H9 (cell line): ENCODE measurements around the gene CRHR1. TPM values are rescaled to one million over a fixed set of nuclear protein-coding genes. Genes with fewer than 3 reads are reported as not detected.
A peak's percentile ranks its signal among the peaks of the same experiment; 100 is the strongest.

ENCODE experiments used
- DNase-seq: peaks from one replicate; pipeline ENCODE4 v3.0.0-alpha.2; 2017
- H2AFZ ChIP-seq: one replicate; pipeline ENCODE4 v1.6.1; 2013; ENCODE audit warnings: mild to moderate bottlenecking, low read length, control low read depth, moderate library complexity
- H2AK5ac ChIP-seq: 2 replicates; pipeline ENCODE4 v1.6.1; 2013; ENCODE audit warnings: low read length, control low read depth, mixed read lengths; ENCODE audit not compliant: insufficient read length
- H2BK120ac ChIP-seq: one replicate; pipeline ENCODE4 v1.6.1; 2013; ENCODE audit warnings: low read depth, mild to moderate bottlenecking, low read length, control low read depth, inconsistent platforms; ENCODE audit not compliant: poor library complexity, severe bottlenecking
- H2BK12ac ChIP-seq: 2 replicates; pipeline ENCODE4 v1.6.1; 2013; ENCODE audit warnings: low read length, control low read depth, mixed read lengths, low read depth; ENCODE audit not compliant: insufficient read length
- H2BK15ac ChIP-seq: 2 replicates; pipeline ENCODE4 v1.6.1; 2013; ENCODE audit warnings: low read depth, low read length, control low read depth
- H2BK20ac ChIP-seq: one replicate; pipeline ENCODE4 v1.6.1; 2013; ENCODE audit warnings: low read depth, mild to moderate bottlenecking, low read length, control low read depth, inconsistent platforms; ENCODE audit not compliant: poor library complexity, severe bottlenecking
- H2BK5ac ChIP-seq: 2 replicates; pipeline ENCODE4 v1.6.1; 2013; ENCODE audit warnings: low read length, control low read depth, mixed read lengths; ENCODE audit not compliant: insufficient read length
- H3K14ac ChIP-seq: 2 replicates; pipeline ENCODE4 v1.6.1; 2013; ENCODE audit warnings: low read length, control low read depth; ENCODE audit not compliant: insufficient read depth
- H3K18ac ChIP-seq: 2 replicates; pipeline ENCODE4 v1.6.1; 2013; ENCODE audit warnings: low read depth, mild to moderate bottlenecking, mixed read lengths, low read length, control low read depth; ENCODE audit not compliant: insufficient read length
- H3K23ac ChIP-seq: 2 replicates; pipeline ENCODE4 v1.6.1; 2013; ENCODE audit warnings: low read length, control low read depth, mixed read lengths, low read depth; ENCODE audit not compliant: insufficient read length
- H3K23me2 ChIP-seq: 2 replicates; pipeline ENCODE4 v1.6.1; 2013; ENCODE audit warnings: low read depth, mild to moderate bottlenecking, mixed read lengths, low read length, control low read depth; ENCODE audit not compliant: insufficient read length, poor library complexity, severe bottlenecking
- H3K27ac ChIP-seq: 2 replicates; pipeline ENCODE4 v1.5.1; 2013; ENCODE audit warnings: low read length, control low read depth, mixed read lengths, low read depth; ENCODE audit not compliant: insufficient read length
- H3K27me3 ChIP-seq: 2 replicates; pipeline ENCODE4 v1.6.1; 2013; ENCODE audit warnings: low read length, control low read depth, inconsistent platforms; ENCODE audit not compliant: insufficient read depth
- H3K4ac ChIP-seq: 2 replicates; pipeline ENCODE4 v1.6.1; 2013; ENCODE audit warnings: low read depth, mild to moderate bottlenecking, control low read depth, inconsistent platforms, low read length, moderate library complexity
- H3K4me1 ChIP-seq: 2 replicates; pipeline ENCODE4 v1.6.1; 2013; ENCODE audit warnings: low read length, control low read depth, inconsistent platforms; ENCODE audit not compliant: insufficient read depth
- H3K4me2 ChIP-seq: 2 replicates; pipeline ENCODE4 v1.6.1; 2013; ENCODE audit warnings: low read length, control low read depth, mixed read lengths; ENCODE audit not compliant: insufficient read length, insufficient read depth
- H3K56ac ChIP-seq: 2 replicates; pipeline ENCODE4 v1.6.1; 2013; ENCODE audit warnings: low read depth, mild to moderate bottlenecking, mixed read lengths, low read length, control low read depth; ENCODE audit not compliant: insufficient read length
- H3K79me1 ChIP-seq: 2 replicates; pipeline ENCODE4 v1.6.1; 2013; ENCODE audit warnings: low read depth, mild to moderate bottlenecking, moderate library complexity, low read length, control low read depth, inconsistent platforms; ENCODE audit not compliant: insufficient read depth, poor library complexity, severe bottlenecking
- H3K79me2 ChIP-seq: 2 replicates; pipeline ENCODE4 v1.6.1; 2013; ENCODE audit warnings: low read length, control low read depth, inconsistent platforms; ENCODE audit not compliant: insufficient read depth
- H3K9ac ChIP-seq: 2 replicates; pipeline ENCODE4 v1.6.1; 2013; ENCODE audit warnings: low read length, control low read depth, mixed read lengths; ENCODE audit not compliant: insufficient read length; ENCODE audit errors: extremely low read depth
- H3K9me3 ChIP-seq: one replicate; pipeline ENCODE4 v1.6.1; 2013; ENCODE audit warnings: low read depth, low read length, inconsistent platforms; ENCODE audit not compliant: control insufficient read depth
- H3T11ph ChIP-seq: one replicate; pipeline ENCODE4 v1.6.1; 2013; ENCODE audit warnings: mild to moderate bottlenecking, low read length, control low read depth, inconsistent platforms
- H4K20me1 ChIP-seq: one replicate; pipeline ENCODE4 v1.6.1; 2013; ENCODE audit not compliant: control insufficient read depth, insufficient read length, insufficient read depth
- H4K5ac ChIP-seq: 2 replicates; pipeline ENCODE4 v1.6.1; 2013; ENCODE audit warnings: low read depth, mild to moderate bottlenecking, mixed read lengths, low read length, control low read depth; ENCODE audit not compliant: insufficient read length
- H4K8ac ChIP-seq: replicated peaks from 2 replicates; pipeline ENCODE4 v1.6.1; 2013; ENCODE audit warnings: low read length, control low read depth, mixed read lengths, low read depth; ENCODE audit not compliant: insufficient read length
- H4K91ac ChIP-seq: 2 replicates; pipeline ENCODE4 v1.6.1; 2013; ENCODE audit warnings: low read depth, mild to moderate bottlenecking, moderate library complexity, mixed read lengths, low read length, control low read depth; ENCODE audit not compliant: insufficient read length
- H3K27ac Mint-ChIP-seq, 3 experiments: 2 replicates in 2 of 3; 3 replicates in 1 of 3; pipeline ENCODE4 v1.8.0; 2020 to 2021; ENCODE audit warnings: mixed read lengths in 3 of 3, mild to moderate bottlenecking in 1 of 3, moderate library complexity in 1 of 3
- H3K27me3 Mint-ChIP-seq: 2 replicates; pipeline ENCODE4 v1.8.0; 2021; ENCODE audit warnings: low read depth, mild to moderate bottlenecking, moderate library complexity, mixed read lengths
- H3K36me3 Mint-ChIP-seq, 3 experiments: 2 replicates in 2 of 3; 3 replicates in 1 of 3; pipeline ENCODE4 v1.8.0; 2020 to 2021; ENCODE audit warnings: low read depth in 3 of 3, mixed read lengths in 3 of 3; ENCODE audit not compliant: insufficient read depth in 1 of 3
- H3K4me1 Mint-ChIP-seq, 2 experiments: 2 replicates each; pipeline ENCODE4 v1.8.0; 2020; ENCODE audit warnings: mixed read lengths in 2 of 2
- H3K4me3 Mint-ChIP-seq, 2 experiments: 2 replicates in 1 of 2; 3 replicates in 1 of 2; pipeline ENCODE4 v1.8.0; 2020 to 2021; ENCODE audit warnings: mild to moderate bottlenecking in 2 of 2, mixed read lengths in 2 of 2, moderate library complexity in 1 of 2
- H3K9me3 Mint-ChIP-seq, 2 experiments: 2 replicates in 1 of 2; 3 replicates in 1 of 2; pipeline ENCODE4 v1.8.0; 2020; ENCODE audit warnings: mild to moderate bottlenecking in 2 of 2, mixed read lengths in 2 of 2, moderate library complexity in 1 of 2
- WGBS: extraction: QIAGEN DNeasy Blood & Tissue Kit; methylation state at CpG from one replicate; pipeline ENCODE4 v1.1.7; 2013; ENCODE audit warnings: missing lambda C conversion rate, low lambda C conversion rate, mixed read lengths; ENCODE audit not compliant: insufficient read length; ENCODE audit errors: extremely low coverage; 5-methylcytosine and 5-hydroxymethylcytosine counted together
- total RNA-seq: library from RNA; stranded (reverse); gene quantifications from 2 replicates; pipeline ENCODE4 v1.2.1, GENCODE V29; 2021
- TF ChIP-seq, protein P1 (sequence below): fragments of 200-600 bp; sonication (generic); conservative IDR thresholded peaks from 3 replicates; pipeline ENCODE4 v1.8.0; 2021; ENCODE audit warnings: antibody characterized with exemption, mild to moderate bottlenecking

Gene CRHR1
- total RNA-seq, 1 experiment from 2014 or later, result 0.52 TPM

DNA sequence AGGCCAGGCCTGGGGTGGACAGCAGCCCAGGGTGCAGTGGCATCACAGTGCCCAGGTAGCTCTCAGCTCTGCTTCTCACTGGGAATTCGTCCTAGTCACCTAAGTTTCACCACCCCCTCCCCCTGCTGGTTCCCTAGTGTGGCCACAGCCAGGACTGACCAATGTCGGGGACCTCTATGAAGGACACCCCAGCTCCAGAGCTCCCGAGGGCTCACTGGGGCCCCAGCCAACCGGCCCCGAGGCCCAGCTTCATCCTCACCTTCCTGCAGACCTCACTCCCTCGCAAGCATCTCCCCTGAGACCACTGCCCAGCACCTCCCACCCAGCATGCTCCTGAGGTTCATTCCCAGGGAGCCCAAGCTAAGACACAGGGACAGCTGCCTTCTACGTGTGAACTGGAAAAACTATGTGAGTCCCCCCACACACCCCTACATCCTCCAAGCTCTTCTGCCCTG, 65.4 kb downstream of the CRHR1 start:
- no CpG with 5 or more reads among the region's 7 CpGs for WGBS
- no peak for DNase-seq
- Histone ChIP-seq H2BK20ac (no peak overlapping the region), H4K8ac (no peak overlapping the region), H3K79me2 (no peaks in the 10 kb centered on the region), H3K56ac (no peak overlapping the region), H3K9me3 (no peaks in the 10 kb centered on the region), H2AFZ (no peak overlapping the region), H2BK5ac (no peak overlapping the region), H3K27ac (no peak overlapping the region), H4K5ac (no peak overlapping the region), H3K79me1 (no peaks in the 10 kb centered on the region), H3K4ac (no peak overlapping the region), H3K23me2 (no peaks in the 10 kb centered on the region), H3K4me2 (no peak overlapping the region), H3K9ac (no peak overlapping the region), H3K23ac (no peak overlapping the region), H3K14ac (no peak overlapping the region; the same call in 1 of the 2 replicates), H4K91ac (no peak overlapping the region), H2BK120ac (no peak overlapping the region), H3K4me1 (no peaks in the 10 kb centered on the region), H2BK12ac (no peak overlapping the region), H2BK15ac (no peak overlapping the region), H3K27me3 (peaks cover 3% of the 10 kb centered on the region; the same call in 1 of the 2 replicates), H4K20me1 (peaks cover 4% of the 10 kb centered on the region), H2AK5ac (no peak overlapping the region), H3T11ph (no peak overlapping the region), H3K18ac (no peak overlapping the region)
- Mint-ChIP-seq H3K4me3 (no peak overlapping the region), H3K27me3 (peaks cover 12% of the 10 kb centered on the region), H3K27ac (peak overlapping the region in 1 of 3 experiments; percentile 70; a peak in 2 of 7 replicates), H3K36me3 (no peaks in the 10 kb centered on the region), H3K9me3 (no peaks in the 10 kb centered on the region), H3K4me1 (0 out of 4 replicates have a peak, but pooled peaks cover 0 to 3% of the 10 kb centered on the region in 2 experiments)
- TF ChIP-seq, protein P1, sequence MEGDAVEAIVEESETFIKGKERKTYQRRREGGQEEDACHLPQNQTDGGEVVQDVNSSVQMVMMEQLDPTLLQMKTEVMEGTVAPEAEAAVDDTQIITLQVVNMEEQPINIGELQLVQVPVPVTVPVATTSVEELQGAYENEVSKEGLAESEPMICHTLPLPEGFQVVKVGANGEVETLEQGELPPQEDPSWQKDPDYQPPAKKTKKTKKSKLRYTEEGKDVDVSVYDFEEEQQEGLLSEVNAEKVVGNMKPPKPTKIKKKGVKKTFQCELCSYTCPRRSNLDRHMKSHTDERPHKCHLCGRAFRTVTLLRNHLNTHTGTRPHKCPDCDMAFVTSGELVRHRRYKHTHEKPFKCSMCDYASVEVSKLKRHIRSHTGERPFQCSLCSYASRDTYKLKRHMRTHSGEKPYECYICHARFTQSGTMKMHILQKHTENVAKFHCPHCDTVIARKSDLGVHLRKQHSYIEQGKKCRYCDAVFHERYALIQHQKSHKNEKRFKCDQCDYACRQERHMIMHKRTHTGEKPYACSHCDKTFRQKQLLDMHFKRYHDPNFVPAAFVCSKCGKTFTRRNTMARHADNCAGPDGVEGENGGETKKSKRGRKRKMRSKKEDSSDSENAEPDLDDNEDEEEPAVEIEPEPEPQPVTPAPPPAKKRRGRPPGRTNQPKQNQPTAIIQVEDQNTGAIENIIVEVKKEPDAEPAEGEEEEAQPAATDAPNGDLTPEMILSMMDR, result no peak
